Subcutaneous preadipocyte (primary cell): ENCODE data around the gene CCR5. TPM values are rescaled to one million over a fixed set of nuclear protein-coding genes. Genes with fewer than 3 reads are reported as not detected.

ENCODE experiments used
- total RNA-seq: library from RNA; depleted of rRNA; stranded (reverse); fragments of >200 nt; gene quantifications from 2 replicates; pipeline ENCODE4 v1.2.3, GENCODE V29; 2012

The CCR5 gene
- total RNA-seq: not detected in 2 replicates

GRCh38 chr3:46370839-46371518, at the start of gene CCR5:
TSS of gene CCR5 (plus strand) at chr3:46370946. CDS start at chr3:46372903, 1,957 bp downstream.

GRCh38 chr3:46353647-46354410, 16.9 kb upstream of the CCR5 start, which contains the start of gene CCR2:
TSS of gene CCR2 (plus strand) at chr3:46354111. CDS start at chr3:46357528, 3,417 bp downstream.

GRCh38 chr3:46406788-46407611, 36.3 kb downstream of the CCR5 start, which contains the start of the genes CCR5AS and CCRL2:
TSS of gene CCR5AS (minus strand) at chr3:46407066.
TSS of gene CCRL2 (plus strand) at chr3:46407259. CDS start at chr3:46408080, 821 bp downstream.

Other genes with a start within 250 kb of the CCR5 start
- 0.59 and 3.7 TPM in 2 replicates for gene CCR1, start 162.6 kb upstream of the CCR5 start, total RNA-seq
- gene CCR3, start 128.5 kb upstream of the CCR5 start, total RNA-seq: not detected in 2 replicates
- not detected in 2 replicates for gene CCR2, start 16.8 kb upstream of the CCR5 start, total RNA-seq
- under 0.01 TPM in 1 of 2 replicates, not detected in the other for gene CCRL2, start 36.3 kb downstream of the CCR5 start, total RNA-seq
- gene LTF, start 94.0 kb downstream of the CCR5 start, total RNA-seq: not detected in 2 replicates
- not detected in 2 replicates for gene RTP3, start 127.0 kb downstream of the CCR5 start, total RNA-seq
- gene LRRC2, start 195.4 kb downstream of the CCR5 start, total RNA-seq: 0.78 and 1.1 TPM in 2 replicates
- gene FAM240A, start 241.6 kb downstream of the CCR5 start, total RNA-seq: not detected in 2 replicates